ENCODE data around the gene RPGRIP1L.

The RPGRIP1L gene

DNA sequence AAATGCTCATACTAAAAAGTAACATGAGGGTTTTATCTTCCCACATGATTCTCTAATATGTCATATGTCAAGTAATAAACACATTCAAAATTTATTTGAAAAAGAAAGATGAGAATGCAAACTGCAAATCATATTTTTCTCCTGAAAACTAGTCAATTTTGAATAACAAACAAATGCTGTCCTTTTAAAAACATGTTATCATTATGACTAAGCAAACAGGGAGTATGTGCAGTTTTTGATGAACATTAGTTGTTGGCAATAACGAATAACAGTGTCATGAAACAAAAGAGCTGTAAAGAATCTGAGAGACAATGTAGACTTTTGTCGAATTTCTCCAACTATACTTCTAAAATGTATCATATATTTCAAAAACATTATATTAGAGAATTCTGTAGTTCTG, 34.8 kb downstream of the RPGRIP1L start:
- Histone ChIP-seq H3K27ac (no peak overlapping the region), H3K9me3 (no peaks in the 10 kb centered on the region), H3K4me1 (ENCODE audit: control insufficient read depth in 1 of 2, insufficient read depth in 1 of 2, low read depth in 1 of 2, low read length in 1 of 2) (no peaks in the 10 kb centered on the region), H3K27me3 (no peaks in the 10 kb centered on the region), H3K36me3 (no peaks in the 10 kb centered on the region), H3K4me3 (ENCODE audit: low read depth in 1 of 2, low read length in 1 of 2) (no peak overlapping the region)
- no peak for TF ChIP-seq CTCF (IDR thresholded peaks at IDR 0.05)

- Histone ChIP-seq H3K9me3 (no peaks in the 10 kb centered on the region), H3K36me3 (no peaks in the 10 kb centered on the region), H3K4me3 (ENCODE audit: low read depth in 1 of 2, low read length in 1 of 2) (no peak overlapping the region), H3K4me1 (ENCODE audit: control insufficient read depth in 1 of 2, insufficient read depth in 1 of 2, low read depth in 1 of 2, low read length in 1 of 2) (no peaks in the 10 kb centered on the region), H3K27me3 (no peaks in the 10 kb centered on the region), H3K27ac (no peak overlapping the region)
- TF ChIP-seq CTCF (IDR thresholded peaks at IDR 0.05) = no peak
Observed at GRCh38 chr16:53666786-53667415, 36.8 kb downstream of the RPGRIP1L start.

- Histone ChIP-seq H3K27me3 (no peaks in the 10 kb centered on the region), H3K4me1 (ENCODE audit: control insufficient read depth in 1 of 2, insufficient read depth in 1 of 2, low read depth in 1 of 2, low read length in 1 of 2) (no peaks in the 10 kb centered on the region), H3K36me3 (no peaks in the 10 kb centered on the region), H3K27ac (no peak overlapping the region), H3K9me3 (no peaks in the 10 kb centered on the region), H3K4me3 (ENCODE audit: low read depth in 1 of 2, low read length in 1 of 2) (no peak overlapping the region)
- TF ChIP-seq CTCF (IDR thresholded peaks at IDR 0.05) = no peak
Observed at GRCh38 chr16:53664724-53665345, 38.8 kb downstream of the RPGRIP1L start.

DNA sequence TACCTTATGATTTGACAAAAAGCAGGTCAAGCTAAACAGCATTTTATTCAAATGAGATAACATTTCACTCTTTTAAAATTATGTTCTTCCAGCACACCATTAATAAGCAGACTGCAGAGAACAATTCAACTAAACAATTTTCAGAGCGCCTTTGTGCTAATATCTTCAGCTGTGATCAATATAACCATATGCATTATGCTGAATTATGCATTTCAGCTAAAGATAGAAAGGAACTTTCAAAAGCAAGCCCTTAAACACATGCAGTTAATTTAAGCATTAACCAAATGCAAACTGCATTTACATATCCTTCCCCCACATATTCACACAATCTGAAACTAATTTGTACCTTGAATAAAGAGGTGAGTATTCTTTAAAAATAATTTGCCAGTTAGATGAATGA, 41.6 kb downstream of the RPGRIP1L start:
- Histone ChIP-seq H3K27ac (no peak overlapping the region), H3K4me3 (ENCODE audit: low read depth in 1 of 2, low read length in 1 of 2) (no peak overlapping the region), H3K27me3 (no peaks in the 10 kb centered on the region), H3K36me3 (no peaks in the 10 kb centered on the region), H3K9me3 (no peaks in the 10 kb centered on the region), H3K4me1 (ENCODE audit: control insufficient read depth in 1 of 2, insufficient read depth in 1 of 2, low read depth in 1 of 2, low read length in 1 of 2) (no peaks in the 10 kb centered on the region)
- TF ChIP-seq CTCF (IDR thresholded peaks at IDR 0.05) = no peak

DNA sequence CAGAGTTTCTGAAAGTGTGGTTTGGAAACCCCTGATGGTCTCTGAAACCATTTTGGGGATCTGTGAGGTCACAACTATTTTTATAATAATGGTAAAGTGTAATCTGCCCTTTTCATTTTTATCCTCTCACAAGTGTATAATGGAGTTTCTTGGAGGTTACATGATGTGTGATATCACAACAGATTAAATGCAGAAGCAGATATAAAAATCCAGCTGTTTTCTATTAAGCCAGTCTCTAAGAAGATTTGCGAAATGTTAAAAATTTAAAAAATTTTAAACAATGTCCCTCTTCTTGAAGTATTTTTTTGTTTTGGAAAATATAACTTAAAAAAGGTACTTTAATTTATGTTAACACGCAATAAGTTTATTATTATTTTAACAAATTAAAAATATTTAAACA, 48.7 kb downstream of the RPGRIP1L start:
- TF ChIP-seq CTCF (IDR thresholded peaks at IDR 0.05) = no peak
- H3K27me3 ChIP-seq = no peaks in the 10 kb centered on the region
- no peak overlapping the region for H3K4me3 ChIP-seq (ENCODE audit: low read depth in 1 of 2, low read length in 1 of 2)
- H3K4me1 ChIP-seq (ENCODE audit: control insufficient read depth in 1 of 2, insufficient read depth in 1 of 2, low read depth in 1 of 2, low read length in 1 of 2) = no peaks in the 10 kb centered on the region
- H3K36me3 ChIP-seq = no peaks in the 10 kb centered on the region
- H3K9me3 ChIP-seq = no peaks in the 10 kb centered on the region
- H3K27ac ChIP-seq = no peak overlapping the region

All from neutrophil (primary cell).